ENCODE results near the gene POU2F2. TPM values are rescaled to one million over a fixed set of nuclear protein-coding genes. Genes with fewer than 3 reads are reported as not detected.

The POU2F2 gene
- total and polyA plus RNA-seq, 2 donors (not counting 3 experiments of a cell fraction or from before 2014, with no cell fraction given) = 4.0 to 4.1 TPM

- no peaks in the 10 kb centered on the region for H4K20me1 ChIP-seq (replicated peaks; ENCODE audit: control insufficient read depth, extremely low read depth, insufficient read depth, low read length)
- no peaks in the 10 kb centered on the region for H3K9me3 ChIP-seq (replicated peaks; ENCODE audit: control insufficient read depth, insufficient read depth, low read length)
- dilution Hi-C loops (cut with MboI; ENCODE audit: extremely low pct_ligation_motif_present, low sequenced_read_pairs) = no loop called here
- no peak overlapping the region for H3K9ac ChIP-seq (replicated peaks; ENCODE audit: extremely low read depth, insufficient read depth, low read length)
- H3K27ac ChIP-seq (ENCODE audit: insufficient read depth, low read depth, low read length) = no peak overlapping the region
- ChIA-PET CTCF (interaction anchor here (0.6 to 3.0 kb wide), 12 partner anchors 8 to 309 kb away, joined by 3 to 33 read pairs (median 6); no protein-coding TSS in a partner anchor), POLR2A (no interaction called here)
- no peak overlapping the region for H3K4me2 ChIP-seq (ENCODE audit: insufficient read depth, low read length)
- intact Hi-C loops (cut with micrococcal nuclease) = loop anchor here (2.0 to 5.0 kb wide), 2 partner anchors 149 to 266 kb away; no protein-coding TSS in a partner anchor
- DNase-seq (ENCODE audit: low read depth, low spot score) (no peak), FAIRE-seq (no peak)
- no peaks in the 10 kb centered on the region for H3K79me2 ChIP-seq (ENCODE audit: control insufficient read depth, insufficient read depth, low read length)
- TF ChIP-seq CTCF (IDR thresholded peaks at IDR 0.05; ENCODE audit: extremely low read depth in 1 of 2, insufficient read depth in 1 of 2, low read depth in 1 of 2, low read length in 2 of 2) (no peak), MYC (IDR thresholded peaks at IDR 0.05; ENCODE audit: low read depth, low read length) (no peak), GATA2 (IDR thresholded peaks at IDR 0.05; ENCODE audit: insufficient read depth, insufficient read length, low read depth, low read length) (no peak), FOS (IDR thresholded peaks at IDR 0.05; ENCODE audit: borderline replicate concordance, insufficient read depth, low read length) (no peak), POLR2AphosphoS5 (IDR thresholded peaks at IDR 0.05; ENCODE audit: insufficient read depth, low read depth, low read length) (no peak), EZH2 (IDR thresholded peaks at IDR 0.05; ENCODE audit: borderline replicate concordance, low read depth, low read length, severe bottlenecking) (no peak), MAX (IDR thresholded peaks at IDR 0.05; ENCODE audit: insufficient read depth, insufficient read length) (no peak), JUN (IDR thresholded peaks at IDR 0.05; ENCODE audit: borderline replicate concordance, insufficient read depth, insufficient read length, low read depth) (no peak), POLR2A (IDR thresholded peaks at IDR 0.05; ENCODE audit: low read depth, low read length) (no peak)
- H3K9me1 ChIP-seq (replicated peaks; ENCODE audit: control insufficient read depth, extremely low read depth, insufficient read depth, low read length) = no peaks in the 10 kb centered on the region
- peaks cover 6% of the 10 kb centered on the region for H3K4me1 ChIP-seq (ENCODE audit: control insufficient read depth, extremely low read depth, insufficient read depth, low read length)
- no peaks in the 10 kb centered on the region for H3K27me3 ChIP-seq (ENCODE audit: control insufficient read depth in 2 of 2, insufficient read depth in 2 of 2, low read length in 2 of 2)
- no TSS peak for BruUV-seq (replicated peaks)
- H3K4me3 ChIP-seq (replicated peaks in 1 of 3; ENCODE audit: insufficient read depth in 1 of 3, low read depth in 1 of 3, low read length in 3 of 3) = no peak overlapping the region
- H3K36me3 ChIP-seq (ENCODE audit: control insufficient read depth in 2 of 2, extremely low read depth in 1 of 2, insufficient read depth in 2 of 2, low read length in 2 of 2) = no peaks in the 10 kb centered on the region
- no peak overlapping the region for H2AFZ ChIP-seq (ENCODE audit: low read depth, low read length)
These were observed 857 bp downstream of the POU2F2 start for GRCh38 chr19:42131149-42132029.
